ENCODE results near the gene NKX6-2.

Gene NKX6-2

DNA sequence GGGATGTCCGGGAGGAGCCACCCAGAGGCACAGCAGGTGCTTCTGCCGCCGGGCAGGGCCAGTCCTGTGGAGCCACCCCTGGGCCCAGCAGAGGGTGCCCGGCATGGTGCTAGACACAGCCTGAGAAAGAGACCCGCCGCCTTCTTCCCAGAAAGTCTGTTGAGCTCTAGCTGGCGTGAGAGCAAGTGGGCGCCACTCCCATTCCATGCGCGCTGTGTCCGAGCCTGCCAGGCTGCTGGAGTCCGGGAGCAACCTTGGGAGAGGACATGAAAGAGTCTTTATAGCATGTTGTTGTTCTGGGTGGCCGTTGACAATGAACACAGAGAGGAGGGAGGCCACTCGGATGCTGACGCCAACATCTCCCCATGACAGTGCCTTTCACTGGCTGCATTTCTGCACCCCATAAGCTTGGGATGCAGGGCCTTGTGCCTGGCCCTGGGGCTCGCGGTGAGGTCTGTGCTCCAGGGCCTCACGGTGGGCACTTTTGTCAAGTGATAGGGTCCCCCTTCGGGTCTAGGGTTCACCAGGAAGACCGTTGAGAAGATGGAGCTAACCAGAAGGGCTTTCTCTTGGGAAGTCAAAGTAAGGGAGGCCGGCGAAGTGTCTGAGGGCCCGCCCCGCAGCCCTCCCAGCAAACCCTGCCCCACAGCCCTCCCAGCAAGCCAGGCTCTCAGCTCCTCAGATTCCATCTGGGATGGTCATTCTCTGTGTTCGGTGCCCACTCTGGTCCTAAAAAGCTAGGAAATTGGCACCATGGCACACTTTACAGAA is 47.3 kb downstream of the NKX6-2 start:
- DNase-seq (ENCODE audit: low read depth in 4 of 4, low spot score in 1 of 4), result no peak

DNA sequence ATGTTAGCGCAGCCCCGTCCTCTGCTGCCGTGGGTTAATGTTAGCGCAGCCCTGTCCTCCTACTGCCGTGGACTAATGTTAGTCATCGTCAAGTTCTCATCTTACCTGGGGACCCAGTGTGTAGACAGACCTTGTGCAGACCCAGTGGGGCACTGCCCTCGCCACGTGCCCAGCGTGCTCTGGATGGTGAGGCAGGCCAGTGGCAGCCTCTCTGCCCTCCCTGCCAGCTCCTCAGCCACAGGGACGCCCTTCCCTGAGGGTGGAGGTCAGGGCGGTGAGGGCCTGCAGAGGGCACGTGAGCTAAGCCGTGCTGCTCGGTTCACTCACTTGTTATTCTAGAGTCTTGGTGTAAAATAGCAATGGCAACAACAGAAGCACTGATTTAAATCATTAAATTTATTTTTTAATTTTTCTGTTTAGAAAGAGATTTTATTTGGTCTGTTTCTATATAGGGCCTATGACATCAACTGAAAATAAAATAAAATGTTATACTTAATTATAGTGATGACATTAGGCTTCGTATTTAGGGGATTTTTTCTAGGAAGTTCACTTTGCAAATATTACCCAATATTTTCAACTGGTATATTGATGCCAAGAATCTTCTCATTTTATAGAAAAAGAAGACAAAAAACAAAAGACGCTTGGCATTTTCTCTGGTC is 48.4 kb downstream of the NKX6-2 start:
- no peak for DNase-seq (ENCODE audit: low read depth in 4 of 4, low spot score in 1 of 4)

DNA sequence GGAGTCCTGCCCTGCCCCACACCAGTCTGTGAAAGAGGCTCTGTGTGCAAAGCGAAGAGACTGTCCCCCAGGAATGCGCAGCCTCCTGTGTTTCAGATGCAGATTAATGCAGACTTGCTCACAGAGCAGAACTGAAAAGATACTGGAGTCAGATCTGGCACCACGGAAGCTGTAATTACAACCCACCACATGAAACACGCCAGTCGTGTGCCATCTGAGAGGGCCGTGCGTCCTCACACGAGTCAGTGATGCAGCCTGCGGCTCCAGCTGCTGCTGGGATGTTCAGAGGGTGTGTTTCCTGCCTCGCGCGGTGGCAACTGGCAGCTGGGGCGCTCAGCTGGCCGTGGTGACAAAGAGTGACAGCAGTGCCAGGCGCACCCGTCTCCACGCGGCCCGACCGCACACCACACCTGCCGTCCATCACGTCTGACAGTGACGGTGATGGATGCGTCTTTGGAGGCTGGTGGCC is 50.0 kb downstream of the NKX6-2 start:
- no peak for DNase-seq (ENCODE audit: low read depth in 4 of 4, low spot score in 1 of 4)

DNA sequence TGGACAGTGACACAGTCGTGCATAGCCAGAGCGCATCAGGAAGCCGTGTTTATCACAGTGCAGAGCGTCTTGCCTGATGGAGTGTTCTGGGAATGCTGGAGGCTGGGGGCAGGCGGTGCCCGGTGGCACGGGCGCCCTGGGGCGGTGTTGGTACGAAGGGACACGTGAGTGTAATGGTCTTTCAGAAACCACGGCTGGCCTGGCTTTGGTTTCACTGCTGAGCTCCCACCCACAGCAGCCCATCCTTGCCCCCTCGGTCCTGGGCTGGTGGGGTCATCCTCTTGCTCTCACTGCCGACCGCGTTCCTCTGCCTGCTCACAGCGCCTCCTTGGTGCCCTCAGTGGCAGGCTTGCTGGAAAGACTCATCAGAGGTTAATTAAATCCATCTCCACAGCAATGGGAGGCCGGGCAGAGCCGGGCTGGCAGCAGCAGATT is 50.6 kb downstream of the NKX6-2 start:
- DNase-seq (ENCODE audit: low read depth in 4 of 4, low spot score in 1 of 4), result no peak

DNA sequence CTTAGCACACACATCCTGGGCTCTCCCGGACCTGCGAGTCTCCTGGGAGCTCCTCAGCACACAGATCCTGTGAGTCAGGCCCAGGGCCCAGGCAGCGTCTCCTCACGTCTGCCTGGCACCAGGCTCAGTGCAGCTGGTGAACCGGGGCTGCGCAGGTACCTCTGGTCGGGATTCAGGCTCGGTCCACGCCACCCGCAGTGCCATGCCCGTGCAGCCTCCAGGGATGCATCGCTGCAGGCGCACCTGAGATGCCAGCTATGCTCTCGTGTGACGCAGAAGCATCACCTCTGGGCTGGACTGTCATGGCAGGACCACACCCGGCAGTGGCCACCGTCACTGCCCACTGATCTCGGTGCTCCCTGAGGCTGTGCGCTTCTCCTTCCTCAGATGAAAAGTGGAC is 52.0 kb downstream of the NKX6-2 start:
- DNase-seq (ENCODE audit: low read depth in 4 of 4, low spot score in 1 of 4), result no peak
